ENCODE measurements around the gene LYRM7.
"Not testable (repeated sequence)": the region's sequence is repeated elsewhere in the genome, so short reads cannot be mapped to it uniquely, and the experiment has no call there.

The LYRM7 gene

DNA sequence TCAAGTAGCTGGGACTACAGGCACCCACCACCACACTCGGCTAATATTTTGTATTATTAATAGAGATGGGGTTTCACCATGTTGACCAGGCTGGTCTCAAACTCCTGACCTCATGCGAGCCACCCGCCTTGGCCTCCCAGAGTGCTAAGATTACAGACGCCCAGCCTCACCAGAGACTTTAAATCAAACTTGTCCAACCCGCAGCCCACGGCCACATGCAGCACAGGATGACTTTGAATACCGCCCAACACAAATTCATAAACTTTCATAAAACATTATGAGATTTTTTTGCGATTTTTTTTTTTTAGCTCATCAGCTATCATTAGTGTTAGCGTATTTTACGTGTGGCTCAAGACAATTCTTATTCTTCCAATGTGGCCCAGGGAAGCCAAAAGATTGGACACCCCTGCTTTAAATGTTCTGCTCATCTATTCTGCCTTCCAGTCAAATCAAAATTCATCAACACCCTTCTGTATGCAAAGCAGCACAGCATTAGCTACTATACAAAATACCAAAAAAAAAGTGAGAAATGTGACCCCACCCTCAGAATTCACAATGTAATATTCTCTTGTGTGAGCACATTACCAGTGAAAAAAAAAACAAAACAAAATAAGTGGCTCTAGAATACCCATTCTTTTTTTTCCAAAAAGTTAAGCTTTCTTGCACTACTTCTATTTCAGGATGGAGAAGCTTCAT, 50.4 kb downstream of the LYRM7 start:
- DNase-seq (ENCODE audit: low read depth in 2 of 2), result no peak

DNA sequence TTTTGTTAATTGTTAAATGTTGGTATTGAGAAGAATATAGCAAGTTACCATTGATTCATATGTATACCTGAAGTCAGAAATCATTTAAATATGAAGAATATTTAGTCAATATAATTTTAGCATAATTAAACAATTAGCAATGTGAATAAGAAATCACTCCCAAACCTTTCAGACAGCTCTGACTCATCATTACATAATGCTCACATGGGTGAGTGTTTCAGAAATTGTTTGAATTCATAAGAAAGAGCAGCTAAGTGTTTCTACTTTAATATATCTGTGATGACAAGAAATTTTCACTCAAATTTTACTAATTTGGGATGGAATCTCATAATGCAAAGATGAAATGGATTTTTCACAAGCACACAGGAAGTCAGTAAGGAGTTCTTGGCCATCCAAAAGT, 51.1 kb downstream of the LYRM7 start:
- DNase-seq (ENCODE audit: low read depth in 2 of 2), result no peak

DNA sequence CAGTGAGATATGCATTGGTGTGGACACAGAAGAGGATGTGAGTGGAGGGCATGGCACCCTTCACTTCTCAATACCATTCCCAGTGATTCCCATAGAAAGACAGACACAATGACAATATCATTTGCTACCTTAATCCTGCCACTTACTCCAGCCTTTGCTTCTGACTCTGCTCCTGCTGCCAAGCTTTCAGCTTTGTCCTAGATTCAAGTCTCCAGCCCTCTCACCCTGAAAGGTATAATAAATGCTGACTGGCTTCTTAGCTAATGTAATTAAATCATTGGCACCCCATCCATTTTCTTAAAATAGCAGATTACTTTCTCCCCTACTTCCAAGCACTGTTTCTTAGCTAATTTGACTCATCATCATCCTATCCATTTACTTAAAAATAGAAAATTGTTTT, 52.0 kb downstream of the LYRM7 start:
- no peak for DNase-seq (ENCODE audit: low read depth in 2 of 2)

DNA sequence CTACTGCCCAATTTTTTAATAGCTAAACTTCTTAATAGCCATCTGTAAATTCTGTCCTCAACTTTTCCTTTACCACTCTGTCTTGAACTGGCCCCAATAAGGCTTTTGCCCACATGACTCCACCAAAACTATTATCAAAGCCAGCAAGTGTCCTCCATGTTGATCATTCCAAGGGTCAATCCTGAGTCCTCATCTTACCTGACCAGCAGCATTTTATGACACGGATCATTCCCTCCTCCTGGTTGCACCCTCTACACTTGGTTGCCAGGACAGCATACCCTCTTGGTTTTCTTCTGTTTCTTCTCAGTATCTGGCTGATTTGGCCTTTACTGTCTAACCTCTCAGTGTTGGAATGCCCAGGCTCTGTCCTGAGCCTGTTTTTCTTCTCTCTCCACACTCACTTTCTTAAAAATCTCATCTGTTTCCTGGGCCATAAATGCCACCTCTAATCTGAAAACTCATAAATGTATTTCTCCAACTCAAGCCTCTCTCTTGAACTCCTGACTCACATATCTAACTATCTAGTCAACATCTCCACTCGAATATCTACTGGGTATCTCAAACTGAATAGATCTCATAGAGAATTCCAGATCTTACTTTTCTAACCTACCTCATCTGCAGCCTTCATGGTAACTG, 53.1 kb downstream of the LYRM7 start:
- DNase-seq (ENCODE audit: low read depth in 2 of 2), result no peak

DNA sequence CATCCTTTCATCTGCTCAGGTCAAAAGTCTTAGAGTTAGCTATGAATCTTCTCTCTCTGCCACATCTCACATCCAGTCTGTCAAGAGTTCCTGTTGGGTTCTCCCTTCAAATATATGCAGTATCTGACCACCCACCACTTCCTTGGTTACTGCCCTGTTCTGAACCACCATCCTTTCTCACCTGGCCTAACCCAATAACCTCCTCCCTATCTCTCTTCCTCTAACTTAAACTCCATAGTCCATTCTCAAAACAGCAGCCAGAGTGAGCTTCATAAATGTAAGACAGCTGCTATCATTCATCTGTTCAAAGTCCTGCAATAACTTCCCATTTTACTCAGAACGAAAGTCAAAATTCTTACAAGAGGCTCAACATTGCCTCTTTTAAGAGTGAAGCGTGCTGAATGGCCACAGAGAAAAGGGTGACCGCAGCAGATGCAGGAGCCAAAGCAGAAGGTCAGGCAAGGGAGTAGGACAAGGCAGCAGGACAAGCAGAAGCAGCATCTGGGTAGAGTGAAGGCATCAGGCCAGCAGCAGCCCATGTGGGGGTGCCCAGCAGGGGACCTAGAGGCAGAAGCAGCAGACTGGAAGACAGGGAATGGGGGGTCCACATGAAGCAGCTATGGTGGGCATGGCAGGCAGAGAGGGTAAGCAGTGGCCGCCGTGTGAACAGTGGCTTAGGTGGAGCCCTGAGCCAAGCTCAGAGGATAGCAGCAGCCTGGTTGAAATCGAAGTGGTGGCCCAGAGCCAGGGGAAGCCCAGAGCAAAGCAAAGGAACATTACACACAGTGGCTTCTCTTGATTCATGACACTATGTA, 53.9 kb downstream of the LYRM7 start:
- no peak for DNase-seq (ENCODE audit: low read depth in 2 of 2)

DNA sequence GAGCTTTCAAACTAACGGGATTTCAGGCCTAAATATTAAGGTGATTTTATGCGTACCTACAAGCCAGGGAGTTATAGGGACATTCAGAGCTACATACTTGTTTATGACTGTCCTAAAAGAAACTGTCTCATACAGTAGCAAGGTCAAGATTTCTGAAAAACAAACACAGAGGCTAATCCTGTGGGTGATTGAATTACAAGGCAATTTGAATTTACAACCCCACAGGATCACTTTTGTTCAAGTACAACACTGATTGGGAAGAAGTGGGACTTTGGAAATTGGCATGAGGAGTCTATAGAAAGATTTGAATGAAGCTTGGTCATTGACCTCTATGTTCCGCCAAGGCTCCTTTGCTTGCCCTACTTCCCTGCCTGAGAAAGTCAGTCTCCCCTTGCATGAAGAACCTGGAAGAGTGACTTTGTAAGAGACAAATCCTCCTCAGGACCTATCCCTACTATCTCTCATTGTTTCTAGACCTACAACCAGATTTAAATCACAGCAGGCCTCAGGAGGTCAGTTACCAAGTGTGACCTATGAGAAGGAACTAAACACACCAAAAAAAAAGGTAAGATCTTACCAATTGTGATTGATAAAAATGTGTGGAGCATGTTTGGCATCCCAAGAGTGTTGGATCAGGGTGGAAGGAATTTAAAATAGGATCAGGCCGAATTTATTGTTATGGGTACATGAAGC, 54.7 kb downstream of the LYRM7 start:
- no peak for DNase-seq (ENCODE audit: low read depth in 2 of 2)

DNA sequence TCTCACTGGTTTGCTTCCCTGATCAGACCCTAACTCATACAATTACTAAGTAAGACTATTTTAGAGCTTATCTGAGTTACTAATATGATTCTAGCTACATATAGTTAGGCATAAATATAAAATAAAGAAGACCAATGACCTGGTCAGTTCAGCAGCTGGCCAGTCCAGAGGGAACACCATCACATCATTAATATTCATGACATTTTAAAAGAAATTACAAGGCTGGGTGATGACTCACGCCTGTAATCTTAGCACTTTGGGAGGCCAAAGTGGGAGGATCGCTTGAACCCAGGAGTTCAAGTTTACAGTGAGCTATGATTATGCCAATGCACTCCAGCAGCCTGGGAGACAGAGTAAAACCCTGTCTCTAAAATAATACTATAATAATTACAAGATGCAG, 56.2 kb downstream of the LYRM7 start:
- no peak for DNase-seq (ENCODE audit: low read depth in 2 of 2)

DNA sequence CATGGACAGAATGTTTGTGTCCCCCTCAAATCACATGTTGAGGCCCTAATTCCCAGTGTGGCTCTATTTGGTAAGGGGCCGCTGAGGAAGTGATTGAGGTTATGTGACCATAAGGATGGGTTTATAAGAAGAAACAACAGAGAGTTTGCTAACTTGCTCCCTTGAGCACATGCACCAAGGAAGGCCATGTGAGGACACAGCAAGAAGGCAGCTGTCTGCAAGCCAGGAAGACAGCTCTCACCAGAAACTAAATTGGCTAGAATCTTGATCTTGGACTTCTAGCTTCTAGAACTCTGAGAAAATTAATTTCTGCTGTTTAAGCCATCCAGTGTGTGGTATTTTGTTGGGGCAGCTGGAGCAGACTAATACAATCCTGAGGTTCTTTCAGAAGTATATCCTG, 57.9 kb downstream of the LYRM7 start:
- DNase-seq (ENCODE audit: low read depth in 2 of 2), result no peak

DNA sequence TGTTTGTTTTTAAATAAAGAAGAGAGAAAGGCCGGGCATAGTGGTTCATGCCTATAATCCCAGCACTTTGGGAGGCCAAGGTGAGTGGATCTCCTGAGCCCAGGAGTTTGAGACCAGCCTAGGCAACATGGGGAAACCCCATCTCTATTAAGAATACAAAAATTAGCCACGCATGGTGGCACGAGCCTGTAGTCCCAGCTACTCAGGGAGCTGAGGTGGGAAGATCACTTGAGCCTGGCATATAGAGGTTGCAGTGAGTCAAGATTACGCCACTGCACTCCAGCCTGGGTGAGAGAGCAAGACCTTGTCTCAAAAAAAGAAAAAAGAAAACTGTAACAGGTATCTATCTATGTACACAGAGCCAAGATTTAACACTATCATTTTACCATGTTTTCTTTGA, 58.9 kb downstream of the LYRM7 start:
- DNase-seq (ENCODE audit: low read depth in 2 of 2), result no peak

DNA sequence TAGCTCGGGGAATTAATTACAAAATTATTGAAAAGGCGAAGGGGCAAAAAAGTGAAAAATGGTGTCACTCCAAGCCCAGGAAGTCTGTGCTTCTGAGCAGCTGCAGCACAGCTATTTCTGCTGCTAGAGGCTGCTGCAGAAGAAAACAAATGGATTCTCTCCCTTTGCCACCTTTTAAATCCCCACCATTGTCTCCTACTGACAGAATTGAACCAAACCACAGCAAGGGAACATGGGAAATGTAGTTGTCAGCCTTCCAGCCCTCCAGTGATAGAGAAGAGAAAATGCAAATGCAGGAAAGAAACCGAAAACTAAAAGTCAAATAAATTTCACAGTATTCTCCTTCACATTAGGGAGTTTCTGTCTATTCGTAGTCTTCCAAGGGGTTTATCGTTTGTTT, 59.7 kb downstream of the LYRM7 start:
- no peak for DNase-seq (ENCODE audit: low read depth in 2 of 2)

DNA sequence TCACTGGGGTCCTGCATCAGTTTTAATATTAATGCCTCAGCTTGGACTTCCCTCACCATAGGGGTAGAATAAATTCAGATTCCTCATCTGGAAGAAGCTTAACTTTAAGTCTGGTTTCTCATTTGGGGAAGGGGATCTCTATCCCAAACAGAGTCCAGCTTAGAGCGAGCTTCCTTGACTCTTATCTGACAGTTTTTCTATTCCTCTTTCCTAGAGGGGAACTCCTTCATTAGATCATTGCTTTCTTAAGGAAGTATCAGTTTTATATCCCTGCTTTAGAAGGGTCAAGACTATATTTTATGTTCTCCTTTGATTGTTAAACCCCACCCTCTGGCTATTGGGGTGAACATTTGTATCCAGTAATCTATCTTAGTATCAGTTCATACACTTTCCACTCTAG, 68.9 kb downstream of the LYRM7 start:
- DNase-seq (ENCODE audit: low read depth in 2 of 2), result no peak

DNA sequence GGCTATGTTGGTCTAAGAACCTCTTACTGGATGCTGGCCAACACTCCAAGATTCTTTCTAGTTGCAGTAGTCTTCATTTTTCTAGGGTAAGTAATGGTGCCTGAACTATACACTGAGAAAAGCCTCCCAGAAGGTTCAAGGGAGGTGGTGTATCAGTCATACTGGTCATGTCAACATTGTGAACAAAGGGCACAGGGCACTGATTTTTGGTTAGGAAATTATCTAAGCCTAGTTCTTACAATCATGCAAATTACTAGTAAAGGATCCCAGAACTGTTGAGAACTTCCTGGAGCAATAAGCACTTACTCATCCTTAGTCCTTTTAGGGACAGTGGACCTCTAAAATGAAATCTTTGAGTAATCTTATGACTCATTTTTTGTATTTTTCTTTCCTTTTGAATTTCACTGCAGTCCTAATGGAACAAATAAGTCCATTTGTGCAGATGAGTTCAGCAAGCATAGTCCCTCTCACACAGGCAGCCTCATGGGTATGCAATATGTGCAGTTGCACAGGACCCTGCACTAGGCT, 72.0 kb downstream of the LYRM7 start:
- no peak for DNase-seq (ENCODE audit: low read depth in 2 of 2)

DNA sequence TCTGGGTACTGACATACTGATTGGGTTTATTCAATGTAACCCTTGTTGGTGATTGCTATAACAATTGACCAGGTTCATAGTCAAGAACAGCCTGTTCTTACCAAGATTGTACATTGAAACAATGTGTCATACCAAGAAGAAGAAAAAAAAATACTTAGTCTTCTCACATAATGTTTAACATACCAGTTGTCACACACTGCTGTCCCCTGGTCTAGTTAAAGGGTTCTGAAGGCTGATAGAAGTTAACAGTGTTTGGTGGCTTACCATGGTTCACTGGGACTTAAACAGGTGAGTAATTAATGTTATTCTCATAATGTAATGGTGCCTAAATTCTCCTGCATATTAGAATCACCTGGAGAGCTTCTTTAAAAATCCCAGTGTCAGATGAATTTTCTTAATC, 74.6 kb downstream of the LYRM7 start:
- no peak for DNase-seq (ENCODE audit: low read depth in 2 of 2)

DNA sequence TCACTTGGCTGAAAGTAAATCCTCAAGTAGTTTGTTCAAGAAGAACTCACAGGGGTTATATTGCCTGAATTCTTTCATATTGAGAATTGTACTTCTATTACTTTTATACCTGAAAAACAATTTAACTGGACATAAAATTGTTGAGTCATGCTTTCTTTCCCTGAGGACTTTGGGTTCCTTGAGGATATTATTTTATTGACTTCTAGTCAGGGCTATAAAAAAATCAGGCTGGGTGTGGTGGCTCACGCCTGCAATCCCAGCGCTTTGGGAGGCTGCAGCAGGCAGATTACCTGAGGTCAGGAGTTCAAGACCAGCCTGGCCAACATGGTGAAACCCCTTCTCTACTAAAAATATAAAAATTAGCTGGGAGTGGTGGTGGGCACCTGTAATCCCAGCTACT, 75.2 kb downstream of the LYRM7 start:
- DNase-seq (ENCODE audit: low read depth in 2 of 2), result no peak

DNA sequence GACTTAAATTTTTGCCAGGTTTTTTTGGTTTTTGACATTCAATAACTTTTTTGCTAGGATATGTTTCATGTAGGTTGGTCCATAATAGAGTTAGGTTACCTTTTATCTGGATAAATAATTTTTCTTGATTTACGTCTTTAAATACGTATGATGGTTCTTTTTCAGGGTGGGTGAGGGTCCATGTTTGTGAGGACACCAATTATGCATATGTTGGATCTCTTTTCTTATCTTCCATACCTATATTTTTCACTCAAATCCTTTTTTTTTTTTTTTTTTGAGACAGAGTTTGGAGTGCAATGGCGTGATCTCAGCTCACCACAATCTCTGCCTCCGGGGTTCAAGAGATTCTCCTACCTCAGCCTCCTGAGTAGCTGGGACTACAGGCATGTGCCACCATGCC, 75.8 kb downstream of the LYRM7 start:
- DNase-seq (ENCODE audit: low read depth in 2 of 2), result no peak

DNA sequence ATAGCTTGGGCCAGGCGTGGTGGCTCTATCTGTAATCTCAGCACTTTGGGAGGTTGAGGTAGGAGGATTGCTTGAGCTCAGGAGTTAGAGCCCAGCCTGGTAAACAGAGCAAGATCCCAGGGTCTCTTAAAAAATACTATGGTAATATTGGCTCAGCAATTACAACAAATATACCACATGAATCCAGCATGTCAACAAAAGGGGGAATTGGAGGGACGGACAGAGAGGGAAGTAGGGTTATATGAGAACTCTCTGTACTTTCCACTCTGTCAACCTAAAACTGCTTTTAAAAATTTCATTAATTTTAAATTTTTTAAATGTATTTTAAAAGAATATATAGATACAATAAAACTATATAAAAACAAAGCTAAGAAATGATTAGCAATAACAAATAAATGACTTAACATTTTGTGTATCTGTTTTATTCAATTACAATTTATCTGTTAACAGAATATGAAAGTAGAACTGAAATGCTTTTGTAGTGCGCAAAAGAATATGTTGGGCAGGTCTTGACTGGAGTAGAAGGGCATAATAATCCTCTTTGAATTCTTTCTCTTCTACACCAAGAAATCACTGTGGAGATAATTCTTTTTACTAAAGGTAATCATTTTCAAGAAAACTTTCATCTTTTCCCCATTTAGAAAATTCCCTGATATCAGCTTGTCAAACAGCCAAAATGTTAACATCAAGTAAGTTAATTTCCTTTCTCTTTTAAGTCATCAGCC, 80.2 kb downstream of the LYRM7 start:
- DNase-seq (ENCODE audit: low read depth in 2 of 2), result no peak

DNA sequence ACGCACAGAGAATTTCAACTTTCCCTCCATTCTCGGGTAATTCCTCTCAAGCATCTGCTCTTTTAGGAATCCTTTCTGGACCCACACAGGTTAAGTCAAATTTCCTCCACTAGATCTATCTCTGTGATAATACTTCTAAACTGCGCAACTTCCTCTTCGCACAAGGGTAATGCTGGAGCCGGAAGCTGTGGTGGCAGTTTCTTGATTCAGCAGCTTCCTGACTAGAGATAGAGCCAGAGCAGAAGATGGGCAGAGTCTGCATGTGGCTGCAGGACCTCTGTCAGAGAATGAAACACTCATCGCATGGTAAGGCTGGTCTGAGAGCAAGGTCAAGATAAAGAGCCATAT, 82.1 kb downstream of the LYRM7 start:
- DNase-seq (ENCODE audit: low read depth in 2 of 2), result peak; percentile 48 to 56

DNA sequence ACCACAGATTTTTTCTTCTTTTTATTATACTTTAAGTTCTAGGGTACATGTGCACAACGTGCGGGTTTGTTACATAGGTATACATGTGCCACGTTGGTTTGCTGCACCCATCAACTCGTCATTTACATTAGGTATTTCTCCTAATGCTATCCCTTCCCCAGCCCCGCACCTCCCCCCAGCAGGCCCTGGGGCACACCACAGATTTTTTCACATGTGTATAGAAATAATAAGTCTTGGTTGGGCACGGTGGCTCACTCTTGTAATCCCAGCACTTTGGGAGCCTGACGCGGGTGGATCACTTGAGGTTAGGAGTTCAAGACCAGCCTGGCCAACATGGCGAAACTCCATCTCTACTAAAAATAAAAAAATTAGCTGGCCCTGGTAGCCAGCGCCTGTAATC, 83.3 kb downstream of the LYRM7 start:
- DNase-seq (ENCODE audit: low read depth in 2 of 2), result not testable (repeated sequence)

DNA sequence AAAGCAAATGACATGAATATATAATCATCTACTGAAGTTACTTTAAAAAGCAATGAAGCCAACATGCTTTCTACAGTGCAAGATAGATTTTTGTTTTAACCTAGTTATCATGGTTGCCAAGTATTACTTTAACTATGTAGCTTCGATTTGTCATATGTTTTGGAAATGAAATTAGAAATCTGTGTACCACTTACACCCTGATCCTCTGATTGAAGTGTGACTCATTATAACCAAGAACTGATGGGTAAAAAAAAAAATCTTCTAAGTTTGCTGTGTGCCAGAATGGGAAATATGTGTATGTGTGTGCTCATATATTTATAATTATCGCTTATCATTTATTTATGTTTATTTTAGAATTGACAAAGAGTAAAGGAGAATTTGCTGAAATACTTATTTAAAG, 84.0 kb downstream of the LYRM7 start:
- DNase-seq (ENCODE audit: low read depth in 2 of 2), result no peak

All from stimulated activated CD4-positive, alpha-beta T cell treated with anti-CD3 and anti-CD28 coated beads, Interleukin-12 subunit alpha, Interleukin-12 subunit beta, amount 100 ng/mL, for 24 hours (primary cell).